ENCODE measurements around the gene ORAI3.

Gene ORAI3

DNA sequence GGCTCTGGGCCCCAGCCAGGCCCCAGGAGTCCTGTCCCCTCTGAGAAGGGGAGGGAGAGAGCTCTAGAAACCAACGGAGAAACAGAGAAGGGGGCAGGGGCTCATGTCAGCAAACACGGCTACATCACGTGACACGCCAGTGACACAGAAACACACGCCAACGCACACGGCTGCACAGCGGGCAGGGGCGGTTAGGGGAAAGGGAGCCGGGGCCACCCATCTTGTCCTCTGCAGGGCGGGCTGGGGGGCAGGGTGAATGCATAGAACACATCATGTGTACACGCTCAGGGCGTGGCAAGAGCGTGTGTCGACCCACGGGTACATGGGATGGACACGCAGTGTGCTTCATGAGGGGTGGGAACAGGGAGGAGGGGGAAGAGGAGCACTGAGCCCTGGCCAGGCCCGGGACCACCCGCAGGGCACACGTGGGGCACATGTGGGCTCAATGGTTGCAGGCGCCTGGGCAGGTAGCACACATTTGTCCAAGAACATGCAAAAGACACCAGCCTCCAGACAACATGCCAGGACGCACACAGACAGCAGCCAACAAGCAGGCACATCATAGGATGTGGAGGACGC, 40.7 kb downstream of the ORAI3 start:
- no peak for DNase-seq (ENCODE audit: extremely low read depth, low read depth)
- TF ChIP-seq, protein P1, sequence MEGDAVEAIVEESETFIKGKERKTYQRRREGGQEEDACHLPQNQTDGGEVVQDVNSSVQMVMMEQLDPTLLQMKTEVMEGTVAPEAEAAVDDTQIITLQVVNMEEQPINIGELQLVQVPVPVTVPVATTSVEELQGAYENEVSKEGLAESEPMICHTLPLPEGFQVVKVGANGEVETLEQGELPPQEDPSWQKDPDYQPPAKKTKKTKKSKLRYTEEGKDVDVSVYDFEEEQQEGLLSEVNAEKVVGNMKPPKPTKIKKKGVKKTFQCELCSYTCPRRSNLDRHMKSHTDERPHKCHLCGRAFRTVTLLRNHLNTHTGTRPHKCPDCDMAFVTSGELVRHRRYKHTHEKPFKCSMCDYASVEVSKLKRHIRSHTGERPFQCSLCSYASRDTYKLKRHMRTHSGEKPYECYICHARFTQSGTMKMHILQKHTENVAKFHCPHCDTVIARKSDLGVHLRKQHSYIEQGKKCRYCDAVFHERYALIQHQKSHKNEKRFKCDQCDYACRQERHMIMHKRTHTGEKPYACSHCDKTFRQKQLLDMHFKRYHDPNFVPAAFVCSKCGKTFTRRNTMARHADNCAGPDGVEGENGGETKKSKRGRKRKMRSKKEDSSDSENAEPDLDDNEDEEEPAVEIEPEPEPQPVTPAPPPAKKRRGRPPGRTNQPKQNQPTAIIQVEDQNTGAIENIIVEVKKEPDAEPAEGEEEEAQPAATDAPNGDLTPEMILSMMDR (IDR thresholded peaks at IDR 0.05; ENCODE audit: low read depth, low read length, missing control alignments), result no peak
- no peak overlapping the region for H3K4me3 ChIP-seq (replicated peaks; ENCODE audit: low read depth, low read length)

DNA sequence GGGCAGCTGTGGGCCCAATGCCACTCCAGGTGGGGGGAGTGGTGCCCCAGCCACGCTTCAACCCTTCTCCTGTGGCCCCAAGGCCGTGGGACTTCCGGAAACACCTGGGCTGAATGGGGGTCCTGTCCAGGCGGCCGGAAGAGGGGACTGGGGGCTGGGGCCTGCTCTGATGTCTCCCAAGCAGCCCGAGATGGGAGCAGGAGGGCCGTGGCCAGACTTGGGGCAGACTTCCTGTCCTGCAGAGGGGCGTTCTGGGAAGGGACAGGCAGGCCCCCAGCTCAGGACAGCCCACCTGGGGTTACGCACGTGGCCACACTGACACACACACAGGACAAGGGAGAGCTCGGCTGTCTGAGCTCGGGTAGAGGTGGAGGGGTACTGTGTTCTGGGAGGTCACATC, 41.2 kb downstream of the ORAI3 start:
- H3K4me3 ChIP-seq (replicated peaks; ENCODE audit: low read depth, low read length), result no peak overlapping the region
- DNase-seq (ENCODE audit: extremely low read depth, low read depth), result no peak
- TF ChIP-seq, protein P1 (IDR thresholded peaks at IDR 0.05; ENCODE audit: low read depth, low read length, missing control alignments), result no peak

DNA sequence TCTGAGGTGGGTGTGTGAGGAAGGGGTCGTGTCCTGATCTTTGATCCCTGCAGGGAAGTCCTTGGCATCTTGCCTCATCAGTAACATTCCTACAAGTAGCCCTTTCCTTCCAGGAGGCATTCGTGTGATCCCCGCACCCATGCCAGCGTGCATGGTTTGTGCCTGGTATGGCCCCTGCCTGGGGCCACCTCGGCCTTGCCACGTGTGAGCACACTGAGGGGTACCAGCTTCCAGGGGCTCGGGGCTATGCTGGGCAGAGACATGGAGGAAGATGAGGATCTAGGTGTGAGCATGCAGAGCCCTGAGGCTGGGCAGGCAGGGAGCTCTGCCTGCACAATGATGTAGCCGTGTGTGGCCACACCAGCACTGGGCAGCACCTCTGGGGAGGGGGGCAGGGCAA, 42.2 kb downstream of the ORAI3 start:
- no peak for DNase-seq (ENCODE audit: extremely low read depth, low read depth)
- TF ChIP-seq, protein P1 (IDR thresholded peaks at IDR 0.05; ENCODE audit: low read depth, low read length, missing control alignments), result no peak
- H3K4me3 ChIP-seq (replicated peaks; ENCODE audit: low read depth, low read length), result no peak overlapping the region

- no peak overlapping the region for H3K4me3 ChIP-seq (replicated peaks; ENCODE audit: low read depth, low read length)
- DNase-seq (ENCODE audit: extremely low read depth, low read depth), result no peak
- TF ChIP-seq, protein P1 (IDR thresholded peaks at IDR 0.05; ENCODE audit: low read depth, low read length, missing control alignments), result no peak
Measured at GRCh38 chr16:30992276-30992780, 43.5 kb downstream of the ORAI3 start.

DNA sequence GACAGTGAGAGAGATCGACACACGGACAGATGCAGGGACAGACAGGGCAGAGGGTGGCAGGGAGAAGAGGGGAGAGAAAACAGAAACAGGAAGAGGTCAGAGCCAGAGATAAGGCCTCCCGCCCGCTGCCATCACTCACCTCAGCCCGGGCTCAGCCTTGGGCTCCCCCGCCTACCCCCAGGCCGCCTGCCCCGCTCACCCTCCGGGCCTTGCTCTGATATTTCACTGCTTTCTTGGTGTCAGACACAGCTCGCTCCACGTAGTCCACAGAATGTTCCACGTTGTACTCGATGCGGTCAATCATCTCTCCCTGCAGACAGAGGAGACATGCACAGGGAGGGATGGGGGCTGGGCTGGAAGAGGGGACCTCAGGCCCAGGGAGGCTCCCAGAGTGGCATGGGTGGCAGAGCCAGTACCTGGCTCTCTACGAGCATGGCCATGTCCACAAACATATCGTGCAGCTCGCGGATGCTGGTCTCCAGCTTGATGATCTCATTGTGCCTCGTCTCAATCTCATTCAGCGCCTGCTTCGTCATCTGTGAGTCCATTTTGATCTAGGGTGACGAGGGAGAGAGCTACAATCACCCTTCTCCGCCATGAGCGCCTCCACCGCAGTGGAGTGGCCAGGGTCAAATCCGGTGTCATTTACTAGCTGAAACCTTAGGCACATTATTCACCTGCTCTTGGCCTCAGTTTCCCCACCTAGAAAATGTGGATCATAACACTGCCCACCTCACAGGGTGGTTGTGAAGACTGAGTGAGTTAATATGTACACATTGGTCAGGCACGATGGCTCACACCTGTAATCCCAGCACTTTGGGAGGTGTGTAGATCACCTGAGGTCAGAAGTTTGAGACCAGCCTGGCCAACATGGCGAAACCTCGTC, 44.3 kb downstream of the ORAI3 start:
- DNase-seq (ENCODE audit: extremely low read depth, low read depth), result no peak
- TF ChIP-seq, protein P1 (IDR thresholded peaks at IDR 0.05; ENCODE audit: low read depth, low read length, missing control alignments), result no peak

GRCh38 chr16:30995927-30996323, 47.1 kb downstream of the ORAI3 start:
- TF ChIP-seq, protein P1 (IDR thresholded peaks at IDR 0.05; ENCODE audit: low read depth, low read length, missing control alignments), result no peak
- H3K4me3 ChIP-seq (replicated peaks; ENCODE audit: low read depth, low read length), result no peak overlapping the region
- no peak for DNase-seq (ENCODE audit: extremely low read depth, low read depth)

More for the DNA sequence above, 44.3 kb downstream of the ORAI3 start:
- no peak overlapping the region for H3K4me3 ChIP-seq (replicated peaks; ENCODE audit: low read depth, low read length)
